Keratinocyte (primary cell): Measurements from ENCODE around the gene UQCRHL. TPM values are rescaled to one million over a fixed set of nuclear protein-coding genes. Genes with fewer than 3 reads are reported as not detected.
"Not testable (repeated sequence)": the region's sequence is repeated elsewhere in the genome, so short reads cannot be mapped to it uniquely, and the experiment has no call there.

Source experiments
- DNase-seq: peaks from one replicate; pipeline ENCODE4 v3.0.0-alpha.2; 2011; ENCODE audit warnings: low read depth, missing footprints, low spot score
- FAIRE-seq: peaks from 2 replicates; lab custom pipeline; 2011; peaks lifted over from hg19 to GRCh38; lab: Jason Lieb, UNC
- H2AFZ ChIP-seq: 2 replicates; pipeline ENCODE4 v1.6.0; 2012; ENCODE audit warnings: low read length, control low read depth, inconsistent platforms; ENCODE audit not compliant: control insufficient read depth
- H3K27ac ChIP-seq: 2 replicates; pipeline ENCODE4 v1.5.1; 2011; ENCODE audit warnings: low read length; ENCODE audit not compliant: control insufficient read depth, insufficient read depth
- H3K27me3 ChIP-seq: 3 replicates; pipeline ENCODE4 v1.6.0; 2011; ENCODE audit warnings: low read length; ENCODE audit not compliant: control insufficient read depth, insufficient read depth; ENCODE audit errors: extremely low read depth
- H3K36me3 ChIP-seq, 2 experiments: 2 replicates in 1 of 2; 3 replicates in 1 of 2; pipeline ENCODE4 v1.5.1; 2011; ENCODE audit warnings: low read length in 2 of 2, mild to moderate bottlenecking in 1 of 2; ENCODE audit not compliant: control insufficient read depth in 2 of 2, insufficient read depth in 2 of 2; ENCODE audit errors: extremely low read depth in 1 of 2
- H3K4me1 ChIP-seq: 3 replicates; pipeline ENCODE4 v1.5.1; 2011; ENCODE audit warnings: low read length; ENCODE audit not compliant: control insufficient read depth, insufficient read depth; ENCODE audit errors: extremely low read depth
- H3K4me2 ChIP-seq: 3 replicates; pipeline ENCODE4 v1.6.0; 2011; ENCODE audit warnings: low read depth, low read length; ENCODE audit not compliant: control insufficient read depth, insufficient read depth; ENCODE audit errors: extremely low read depth
- H3K4me3 ChIP-seq, 3 experiments: fragments of 200-600 bp in 1 of 3; sonication (generic) in 1 of 3; 2 replicates in 2 of 3; 3 replicates in 1 of 3; pipeline ENCODE4 v1.5.1; 2011 to 2016; ENCODE audit warnings: low read length in 3 of 3, mild to moderate bottlenecking in 3 of 3, control low read depth in 2 of 3, inconsistent platforms in 1 of 3, low read depth in 1 of 3, mixed read lengths in 1 of 3, mixed run types in 1 of 3, moderate library complexity in 1 of 3; ENCODE audit not compliant: control insufficient read depth in 2 of 3, insufficient read depth in 2 of 3; ENCODE audit errors: extremely low read depth in 1 of 3
- H3K79me2 ChIP-seq: 2 replicates; pipeline ENCODE4 v1.6.0; 2012; ENCODE audit warnings: low read length; ENCODE audit not compliant: control insufficient read depth, insufficient read depth
- H3K9ac ChIP-seq: 3 replicates; pipeline ENCODE4 v1.6.0; 2011; ENCODE audit warnings: low read length; ENCODE audit not compliant: control insufficient read depth, insufficient read depth; ENCODE audit errors: extremely low read depth
- H3K9me1 ChIP-seq: 3 replicates; pipeline ENCODE4 v1.6.0; 2011; ENCODE audit warnings: low read length; ENCODE audit not compliant: control insufficient read depth, insufficient read depth; ENCODE audit errors: extremely low read depth
- H3K9me3 ChIP-seq: 2 replicates; pipeline ENCODE4 v1.5.1; 2012; ENCODE audit warnings: low read depth, low read length; ENCODE audit not compliant: control insufficient read depth
- H4K20me1 ChIP-seq: 3 replicates; pipeline ENCODE4 v1.6.0; 2011; ENCODE audit warnings: low read length; ENCODE audit not compliant: control insufficient read depth, insufficient read depth; ENCODE audit errors: extremely low read depth
- CTCF ChIP-seq, 3 experiments: IDR thresholded peaks in 1 of 3; conservative IDR thresholded peaks in 1 of 3; optimal IDR thresholded peaks in 1 of 3; 2 replicates in 2 of 3; 3 replicates in 1 of 3; pipeline versions ENCODE3 to v1.5.1; 2011; ENCODE audit warnings: low read length in 3 of 3, mild to moderate bottlenecking in 3 of 3, moderate library complexity in 2 of 3, control low read depth in 1 of 3, inconsistent platforms in 1 of 3; ENCODE audit not compliant: insufficient read depth in 2 of 3; ENCODE audit errors: extremely low read depth in 1 of 3
- EZH2 ChIP-seq: IDR thresholded peaks from one replicate; pipeline ENCODE4 v1.6.1; 2012; ENCODE audit warnings: inconsistent platforms, mild to moderate bottlenecking, low read length, moderate library complexity
- dilution Hi-C: fragments of 300-500 bp; cut with MboI; formaldehyde crosslinking; loops from one replicate; pipeline ENCODE4 v1.7.0; 2020; ENCODE audit warnings: low sequenced_read_pairs; ENCODE audit not compliant: extremely low pct_ligation_motif_present
- polyA plus RNA-seq, 5 experiments: library from polyadenylated mRNA; depleted of rRNA in 3 of 5; stranded (reverse) in 3 of 5; stranded (forward) in 1 of 5; unstranded in 1 of 5; fragments of >200 nt; gene quantifications; 1 replicate in 1 of 5; 2 replicates in 3 of 5; 3 replicates in 1 of 5; pipeline versions ENCODE4 v1.2.1 to v1.2.3, GENCODE V29; 2011 to 2012; ENCODE audit warnings: missing spikeins in 2 of 5, low read depth in 1 of 5, low replicate concordance in 1 of 5

Gene UQCRHL
- polyA plus RNA-seq, 1 donor (not counting 4 experiments of a cell fraction or from before 2014, with no cell fraction given), result 14.0 TPM

GRCh38 chr1:15847100-15847892, 39.8 kb upstream of the UQCRHL start, which contains the start of gene SPEN:
Gene SPEN, plus strand, starts transcription at chr1:15847707. Its CDS starts 361 bp downstream, at chr1:15848068.
- H3K9ac ChIP-seq, result peak within 1 kb of the TSS; percentile 99
- peaks cover 50% of the 10 kb centered on the region for H3K79me2 ChIP-seq
- peaks cover 23% of the 10 kb centered on the region for H3K4me1 ChIP-seq

GRCh38 chr1:15846056-15846455, 38.6 kb upstream of the UQCRHL start:
- H3K4me2 ChIP-seq, H3K27me3 ChIP-seq, H3K9me1 ChIP-seq, H4K20me1 ChIP-seq, FAIRE-seq, H3K36me3 ChIP-seq, H2AFZ ChIP-seq, H3K9me3 ChIP-seq, dilution Hi-C loops, DNase-seq, H3K9ac ChIP-seq, H3K4me3 ChIP-seq, H3K27ac ChIP-seq: not testable (repeated sequence)
- Histone ChIP-seq H3K79me2 (peaks cover 38% of the 10 kb centered on the region), H3K4me1 (peaks cover 12% of the 10 kb centered on the region)

More at GRCh38 chr1:15847100-15847892, 39.8 kb upstream of the UQCRHL start, which contains the start of gene SPEN:
- Histone ChIP-seq H3K36me3 (no peaks in the 10 kb centered on the region), H3K27me3 (no peaks in the 10 kb centered on the region), H3K4me2 (peak within 1 kb of the TSS; percentile 99), H3K4me3 (peak within 1 kb of the TSS; percentile 62 to 93 (median 77)), H3K9me3 (no peaks in the 10 kb centered on the region), H3K27ac (peak within 1 kb of the TSS; percentile 95), H2AFZ (peak within 1 kb of the TSS; percentile 91), H3K9me1 (no peaks in the 10 kb centered on the region), H4K20me1 (no peaks in the 10 kb centered on the region)
- FAIRE-seq, result no peak
- DNase-seq, result peak; percentile 54
- TF ChIP-seq EZH2, result no peak
- no peak for TF ChIP-seq CTCF (optimal IDR thresholded peaks at IDR 0.05 in 1 of 3, IDR thresholded peaks at IDR 0.05 in 1 of 3, conservative IDR thresholded peaks at IDR 0.05 in 1 of 3; ENCODE audit: extremely low read depth in 1 of 3, insufficient read depth in 2 of 3, low read length in 3 of 3)
- dilution Hi-C loops, result no loop called here
